SK-N-SH (cell line): Measurements from ENCODE around the gene UNC13B.

Source experiments
- CHD2 ChIP-seq: fragments of 150-350 bp; IDR thresholded peaks from 2 replicates; pipeline ENCODE4 v1.6.1; 2018; ENCODE audit warnings: low read length; ENCODE audit not compliant: partially characterized antibody
- FOSL2 ChIP-seq: IDR thresholded peaks from 2 replicates; pipeline ENCODE4 v1.4.0; 2012; ENCODE audit warnings: low read depth, mild to moderate bottlenecking, moderate library complexity, borderline replicate concordance
- FOXM1 ChIP-seq: IDR thresholded peaks from 2 replicates; pipeline ENCODE4 v1.4.0; 2012; ENCODE audit warnings: low read depth, mild to moderate bottlenecking
- GABPA ChIP-seq: IDR thresholded peaks from 2 replicates; pipeline ENCODE4 v1.4.0; 2012; ENCODE audit warnings: low read depth, mild to moderate bottlenecking
- NRF1 ChIP-seq: IDR thresholded peaks from 2 replicates; pipeline ENCODE4 v1.6.1; 2012; ENCODE audit warnings: low read depth, mild to moderate bottlenecking, low read length
- TF ChIP-seq, protein P1 (sequence below): fragments of 200-600 bp; sonication (generic); IDR thresholded peaks from 2 replicates; pipeline ENCODE4 v1.6.1; 2017; ENCODE audit warnings: antibody characterized with exemption, mild to moderate bottlenecking, moderate library complexity
- TF ChIP-seq, protein P2 (sequence below): IDR thresholded peaks from 2 replicates; pipeline ENCODE4 v1.4.0; 2012; ENCODE audit warnings: low read depth, borderline replicate concordance

DNA sequence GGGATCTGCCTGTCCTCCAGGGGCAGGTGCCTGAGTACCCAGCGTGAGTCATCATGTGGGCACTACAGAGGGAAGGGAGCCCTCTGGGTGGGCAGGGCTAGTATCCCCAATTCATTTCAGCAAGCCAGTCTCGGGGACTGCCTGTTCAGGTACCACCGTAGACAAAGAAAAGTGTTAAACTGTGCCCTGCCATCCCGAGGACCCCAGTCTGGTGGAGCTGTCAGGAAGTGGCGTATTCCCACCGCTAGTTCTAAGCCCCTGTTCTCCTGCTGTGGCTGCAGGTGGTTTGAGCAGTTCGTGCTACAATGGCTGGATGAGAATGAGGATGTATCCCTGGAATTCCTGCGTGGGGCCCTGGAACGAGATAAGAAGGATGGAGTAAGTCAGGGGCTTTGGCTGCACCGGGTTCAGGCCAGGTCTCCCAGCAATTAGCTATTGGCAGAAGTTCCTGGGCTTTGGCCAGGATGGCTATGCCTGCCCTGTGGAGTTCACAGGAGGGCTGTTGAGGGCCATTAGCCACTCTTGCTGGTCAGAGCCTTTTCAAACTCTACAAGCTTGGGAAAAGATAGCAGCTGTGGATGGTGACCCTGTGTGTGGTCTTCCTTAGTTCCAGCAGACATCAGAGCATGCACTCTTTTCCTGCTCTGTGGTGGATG is 234.9 kb downstream of the UNC13B start:
- no peak for TF ChIP-seq FOSL2
- no peak for TF ChIP-seq NRF1
- TF ChIP-seq, protein P1, sequence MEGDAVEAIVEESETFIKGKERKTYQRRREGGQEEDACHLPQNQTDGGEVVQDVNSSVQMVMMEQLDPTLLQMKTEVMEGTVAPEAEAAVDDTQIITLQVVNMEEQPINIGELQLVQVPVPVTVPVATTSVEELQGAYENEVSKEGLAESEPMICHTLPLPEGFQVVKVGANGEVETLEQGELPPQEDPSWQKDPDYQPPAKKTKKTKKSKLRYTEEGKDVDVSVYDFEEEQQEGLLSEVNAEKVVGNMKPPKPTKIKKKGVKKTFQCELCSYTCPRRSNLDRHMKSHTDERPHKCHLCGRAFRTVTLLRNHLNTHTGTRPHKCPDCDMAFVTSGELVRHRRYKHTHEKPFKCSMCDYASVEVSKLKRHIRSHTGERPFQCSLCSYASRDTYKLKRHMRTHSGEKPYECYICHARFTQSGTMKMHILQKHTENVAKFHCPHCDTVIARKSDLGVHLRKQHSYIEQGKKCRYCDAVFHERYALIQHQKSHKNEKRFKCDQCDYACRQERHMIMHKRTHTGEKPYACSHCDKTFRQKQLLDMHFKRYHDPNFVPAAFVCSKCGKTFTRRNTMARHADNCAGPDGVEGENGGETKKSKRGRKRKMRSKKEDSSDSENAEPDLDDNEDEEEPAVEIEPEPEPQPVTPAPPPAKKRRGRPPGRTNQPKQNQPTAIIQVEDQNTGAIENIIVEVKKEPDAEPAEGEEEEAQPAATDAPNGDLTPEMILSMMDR, result no peak
- no peak for TF ChIP-seq CHD2
- TF ChIP-seq FOXM1, result no peak
- TF ChIP-seq, protein P2, sequence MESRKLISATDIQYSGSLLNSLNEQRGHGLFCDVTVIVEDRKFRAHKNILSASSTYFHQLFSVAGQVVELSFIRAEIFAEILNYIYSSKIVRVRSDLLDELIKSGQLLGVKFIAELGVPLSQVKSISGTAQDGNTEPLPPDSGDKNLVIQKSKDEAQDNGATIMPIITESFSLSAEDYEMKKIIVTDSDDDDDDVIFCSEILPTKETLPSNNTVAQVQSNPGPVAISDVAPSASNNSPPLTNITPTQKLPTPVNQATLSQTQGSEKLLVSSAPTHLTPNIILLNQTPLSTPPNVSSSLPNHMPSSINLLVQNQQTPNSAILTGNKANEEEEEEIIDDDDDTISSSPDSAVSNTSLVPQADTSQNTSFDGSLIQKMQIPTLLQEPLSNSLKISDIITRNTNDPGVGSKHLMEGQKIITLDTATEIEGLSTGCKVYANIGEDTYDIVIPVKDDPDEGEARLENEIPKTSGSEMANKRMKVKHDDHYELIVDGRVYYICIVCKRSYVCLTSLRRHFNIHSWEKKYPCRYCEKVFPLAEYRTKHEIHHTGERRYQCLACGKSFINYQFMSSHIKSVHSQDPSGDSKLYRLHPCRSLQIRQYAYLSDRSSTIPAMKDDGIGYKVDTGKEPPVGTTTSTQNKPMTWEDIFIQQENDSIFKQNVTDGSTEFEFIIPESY, result no peak
- no peak for TF ChIP-seq GABPA
